ENCODE data around the gene ECE2.
A peak's percentile ranks its signal among the peaks of the same experiment; 100 is the strongest.

ECE2 gene

GRCh38 chr3:184289426-184289938, 13.7 kb downstream of the ECE2 start:
- peak; percentile 72 for DNase-seq (ENCODE audit: low read depth)
- H3K4me3 ChIP-seq (ENCODE audit: low read depth, low read length) = no peak overlapping the region
- TF ChIP-seq POLR2A (IDR thresholded peaks at IDR 0.05; ENCODE audit: extremely low read depth, insufficient read length) (no peak), CTCF (IDR thresholded peaks at IDR 0.05; ENCODE audit: low read depth, low read length) (peak; percentile 66), MYC (IDR thresholded peaks at IDR 0.05; ENCODE audit: low read depth, low read length) (0 out of 2 replicates have a peak, but pooled peaks have one; percentile 24)
- TF ChIP-seq, protein P1, sequence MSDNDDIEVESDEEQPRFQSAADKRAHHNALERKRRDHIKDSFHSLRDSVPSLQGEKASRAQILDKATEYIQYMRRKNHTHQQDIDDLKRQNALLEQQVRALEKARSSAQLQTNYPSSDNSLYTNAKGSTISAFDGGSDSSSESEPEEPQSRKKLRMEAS (IDR thresholded peaks at IDR 0.05; ENCODE audit: low read depth, low read length) = no peak

GRCh38 chr3:184290331-184290730, 14.5 kb downstream of the ECE2 start:
- no peak for TF ChIP-seq MYC (IDR thresholded peaks at IDR 0.05; ENCODE audit: low read depth, low read length)
- H3K4me3 ChIP-seq (ENCODE audit: low read depth, low read length) = no peak overlapping the region
- DNase-seq (ENCODE audit: low read depth) = no peak

- no peak overlapping the region for H3K4me3 ChIP-seq (ENCODE audit: low read depth, low read length)
- no peak for TF ChIP-seq POLR2A (IDR thresholded peaks at IDR 0.05; ENCODE audit: extremely low read depth, insufficient read length)
- TF ChIP-seq MYC (IDR thresholded peaks at IDR 0.05; ENCODE audit: low read depth, low read length) = no peak
- TF ChIP-seq CTCF (IDR thresholded peaks at IDR 0.05; ENCODE audit: low read depth, low read length) = no peak
- TF ChIP-seq, protein P1 (IDR thresholded peaks at IDR 0.05; ENCODE audit: low read depth, low read length) = no peak
- no peak for DNase-seq (ENCODE audit: low read depth)
Observed at GRCh38 chr3:184291044-184291737, 15.4 kb downstream of the ECE2 start.

DNA sequence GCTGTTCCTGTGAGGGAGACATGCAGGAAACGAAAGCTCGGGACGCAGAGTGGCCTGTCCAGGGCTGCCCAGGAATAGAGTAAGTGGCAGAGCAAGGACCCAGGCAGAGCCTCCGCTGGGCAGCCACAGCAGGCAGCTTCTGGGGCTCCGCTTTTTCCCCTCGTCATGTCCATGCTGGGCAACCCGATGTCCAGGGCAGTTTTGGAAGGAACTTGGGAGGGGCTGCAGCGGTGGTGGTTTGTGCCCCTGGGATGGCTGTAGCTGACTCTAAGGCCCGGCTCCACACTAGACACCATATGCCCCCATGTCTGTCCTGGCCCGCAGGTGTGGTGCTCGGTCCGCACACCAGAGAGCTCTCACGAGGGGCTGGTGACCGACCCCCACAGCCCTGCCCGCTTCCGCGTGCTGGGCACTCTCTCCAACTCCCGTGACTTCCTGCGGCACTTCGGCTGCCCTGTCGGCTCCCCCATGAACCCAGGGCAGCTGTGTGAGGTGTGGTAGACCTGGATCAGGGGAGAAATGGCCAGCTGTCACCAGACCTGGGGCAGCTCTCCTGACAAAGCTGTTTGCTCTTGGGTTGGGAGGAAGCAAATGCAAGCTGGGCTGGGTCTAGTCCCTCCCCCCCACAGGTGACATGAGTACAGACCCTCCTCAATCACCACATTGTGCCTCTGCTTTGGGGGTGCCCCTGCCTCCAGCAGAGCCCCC, 16.1 kb downstream of the ECE2 start:
- H3K4me3 ChIP-seq (ENCODE audit: low read depth, low read length) = no peak overlapping the region
- no peak for DNase-seq (ENCODE audit: low read depth)
- no peak for TF ChIP-seq CTCF (IDR thresholded peaks at IDR 0.05; ENCODE audit: low read depth, low read length)
- TF ChIP-seq, protein P1 (IDR thresholded peaks at IDR 0.05; ENCODE audit: low read depth, low read length) = no peak

GRCh38 chr3:184295771-184296170, 19.9 kb downstream of the ECE2 start:
- DNase-seq (ENCODE audit: low read depth) = no peak
- TF ChIP-seq, protein P1 (IDR thresholded peaks at IDR 0.05; ENCODE audit: low read depth, low read length) = no peak
- TF ChIP-seq MYC (IDR thresholded peaks at IDR 0.05; ENCODE audit: low read depth, low read length) (no peak), POLR2A (IDR thresholded peaks at IDR 0.05; ENCODE audit: extremely low read depth, insufficient read length) (no peak), CTCF (IDR thresholded peaks at IDR 0.05; ENCODE audit: low read depth, low read length) (no peak)
- no peak overlapping the region for H3K4me3 ChIP-seq (ENCODE audit: low read depth, low read length)

GRCh38 chr3:184296616-184297015, 20.8 kb downstream of the ECE2 start:
- no peak for DNase-seq (ENCODE audit: low read depth)
- H3K4me3 ChIP-seq (ENCODE audit: low read depth, low read length) = no peak overlapping the region
- TF ChIP-seq POLR2A (IDR thresholded peaks at IDR 0.05; ENCODE audit: extremely low read depth, insufficient read length) (no peak), CTCF (IDR thresholded peaks at IDR 0.05; ENCODE audit: low read depth, low read length) (no peak), MYC (IDR thresholded peaks at IDR 0.05; ENCODE audit: low read depth, low read length) (no peak)
- TF ChIP-seq, protein P1 (IDR thresholded peaks at IDR 0.05; ENCODE audit: low read depth, low read length) = no peak

Data from NB4 (cell line).